ENCODE data around the gene EYA3.

DNA sequence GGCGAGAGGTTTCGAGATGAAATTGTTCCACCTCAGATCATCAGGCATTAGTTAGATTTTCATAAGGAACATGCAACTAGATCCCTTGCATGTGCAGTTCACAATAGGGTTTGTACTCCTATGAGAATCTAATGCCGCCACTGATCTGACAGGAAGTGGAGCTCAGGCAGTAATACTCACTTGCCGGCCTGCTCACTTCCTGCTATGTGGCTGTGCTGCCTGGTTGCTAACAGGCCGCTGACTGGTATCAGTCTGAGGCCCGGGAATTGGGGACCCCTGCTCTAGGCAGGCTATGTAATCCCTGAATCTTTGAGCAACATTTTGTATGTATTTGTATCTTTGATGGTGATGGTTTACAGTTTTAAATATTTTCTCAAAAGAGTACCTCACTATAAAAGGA lies 96.1 kb downstream of the EYA3 start:
- TF ChIP-seq, protein P1, sequence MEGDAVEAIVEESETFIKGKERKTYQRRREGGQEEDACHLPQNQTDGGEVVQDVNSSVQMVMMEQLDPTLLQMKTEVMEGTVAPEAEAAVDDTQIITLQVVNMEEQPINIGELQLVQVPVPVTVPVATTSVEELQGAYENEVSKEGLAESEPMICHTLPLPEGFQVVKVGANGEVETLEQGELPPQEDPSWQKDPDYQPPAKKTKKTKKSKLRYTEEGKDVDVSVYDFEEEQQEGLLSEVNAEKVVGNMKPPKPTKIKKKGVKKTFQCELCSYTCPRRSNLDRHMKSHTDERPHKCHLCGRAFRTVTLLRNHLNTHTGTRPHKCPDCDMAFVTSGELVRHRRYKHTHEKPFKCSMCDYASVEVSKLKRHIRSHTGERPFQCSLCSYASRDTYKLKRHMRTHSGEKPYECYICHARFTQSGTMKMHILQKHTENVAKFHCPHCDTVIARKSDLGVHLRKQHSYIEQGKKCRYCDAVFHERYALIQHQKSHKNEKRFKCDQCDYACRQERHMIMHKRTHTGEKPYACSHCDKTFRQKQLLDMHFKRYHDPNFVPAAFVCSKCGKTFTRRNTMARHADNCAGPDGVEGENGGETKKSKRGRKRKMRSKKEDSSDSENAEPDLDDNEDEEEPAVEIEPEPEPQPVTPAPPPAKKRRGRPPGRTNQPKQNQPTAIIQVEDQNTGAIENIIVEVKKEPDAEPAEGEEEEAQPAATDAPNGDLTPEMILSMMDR (IDR thresholded peaks at IDR 0.05; ENCODE audit: insufficient read depth, low read depth, low read length): no peak
- no peak for TF ChIP-seq EZH2 (IDR thresholded peaks at IDR 0.05; ENCODE audit: insufficient read depth, low read length)
